ENCODE data around the gene MINDY4. TPM values are rescaled to one million over a fixed set of nuclear protein-coding genes. Genes with fewer than 3 reads are reported as not detected.

Gene MINDY4
- total and polyA plus RNA-seq, 2 donors (not counting 1 experiment from before 2014, with no cell fraction given): 0.12 to 1.1 TPM

- ChIA-PET POLR2A (no interaction called here), CTCF (no interaction called here)
- Histone ChIP-seq H3K4me3 (ENCODE audit: control extremely low read depth in 1 of 5, extremely low read depth in 1 of 5, insufficient read depth in 1 of 5, low read depth in 2 of 5, low read length in 4 of 5) (no peak overlapping the region), H3K9me3 (ENCODE audit: control extremely low read depth in 1 of 3, control insufficient read depth in 2 of 3, insufficient read depth in 1 of 3, low read length in 2 of 3) (no peaks in the 10 kb centered on the region), H3K9ac (ENCODE audit: low read length) (no peak overlapping the region), H2AFZ (ENCODE audit: insufficient read depth, low read depth, low read length, poor library complexity, severe bottlenecking) (no peak overlapping the region), H3K36me3 (replicated peaks in 1 of 2; ENCODE audit: control extremely low read depth in 1 of 2, control insufficient read depth in 1 of 2, extremely low read depth in 1 of 2, insufficient read depth in 2 of 2, low read length in 1 of 2) (no peaks in the 10 kb centered on the region), H3K27me3 (replicated peaks in 1 of 4; ENCODE audit: control extremely low read depth in 1 of 4, control insufficient read depth in 3 of 4, insufficient read depth in 4 of 4, low read length in 3 of 4) (no peaks in the 10 kb centered on the region), H4K20me1 (ENCODE audit: control insufficient read depth, insufficient read depth, low read length, poor library complexity, severe bottlenecking) (no peaks in the 10 kb centered on the region), H3K4me1 (ENCODE audit: control insufficient read depth in 2 of 2, insufficient read depth in 2 of 2, low read length in 2 of 2) (no peaks in the 10 kb centered on the region), H3K27ac (ENCODE audit: low read length in 2 of 2) (no peak overlapping the region), H3K79me2 (ENCODE audit: control insufficient read depth, insufficient read depth, low read length) (no peaks in the 10 kb centered on the region), H3K4me2 (replicated peaks; ENCODE audit: low read depth, low read length, poor library complexity, severe bottlenecking) (no peak overlapping the region)
- ATAC-seq (ENCODE audit: low read depth) (no peak), DNase-seq (no peak)
- Mint-ChIP-seq H3K9me3 (ENCODE audit: insufficient read depth) (no peaks in the 10 kb centered on the region), H3K4me1 (no peaks in the 10 kb centered on the region), H3K27ac (no peak overlapping the region), H3K4me3 (no peak overlapping the region), H3K27me3 (no peaks in the 10 kb centered on the region)
- WGBS (ENCODE audit: insufficient coverage): 93% methylated on average over 5 of the region's 6 CpGs
- intact Hi-C loops (cut with micrococcal nuclease): no loop called here
- TF ChIP-seq CTCF (IDR thresholded peaks at IDR 0.05) (no peak), EZH2 (IDR thresholded peaks at IDR 0.05; ENCODE audit: borderline replicate concordance, insufficient read depth, low read depth, low read length, poor library complexity, severe bottlenecking) (no peak)
Measured at GRCh38 chr7:30846378-30846777, 75.2 kb downstream of the MINDY4 start.

GRCh38 chr7:30848121-30848855, 77.1 kb downstream of the MINDY4 start:
- ATAC-seq (ENCODE audit: low read depth): no peak
- 75% methylated on average over 4 of the region's 7 CpGs for WGBS (ENCODE audit: insufficient coverage)
- H3K4me2 ChIP-seq (replicated peaks; ENCODE audit: low read depth, low read length, poor library complexity, severe bottlenecking): no peak overlapping the region
- POLR2A ChIA-PET: no interaction called here
- H3K9me3 ChIP-seq (ENCODE audit: control extremely low read depth in 1 of 3, control insufficient read depth in 2 of 3, insufficient read depth in 1 of 3, low read length in 2 of 3): no peaks in the 10 kb centered on the region
- no peaks in the 10 kb centered on the region for H3K79me2 ChIP-seq (ENCODE audit: control insufficient read depth, insufficient read depth, low read length)
- TF ChIP-seq EZH2 (IDR thresholded peaks at IDR 0.05; ENCODE audit: borderline replicate concordance, insufficient read depth, low read depth, low read length, poor library complexity, severe bottlenecking): no peak
- no peak for TF ChIP-seq CTCF (IDR thresholded peaks at IDR 0.05)
- H3K36me3 ChIP-seq (replicated peaks in 1 of 2; ENCODE audit: control extremely low read depth in 1 of 2, control insufficient read depth in 1 of 2, extremely low read depth in 1 of 2, insufficient read depth in 2 of 2, low read length in 1 of 2): no peaks in the 10 kb centered on the region
- CTCF ChIA-PET: no interaction called here
- H3K4me1 Mint-ChIP-seq: no peaks in the 10 kb centered on the region
- H3K27me3 ChIP-seq (replicated peaks in 1 of 4; ENCODE audit: control extremely low read depth in 1 of 4, control insufficient read depth in 3 of 4, insufficient read depth in 4 of 4, low read length in 3 of 4): no peaks in the 10 kb centered on the region
- H3K9me3 Mint-ChIP-seq (ENCODE audit: insufficient read depth): no peaks in the 10 kb centered on the region
- no peak overlapping the region for H3K27ac Mint-ChIP-seq
- no peak for DNase-seq
- no peak overlapping the region for H3K4me3 ChIP-seq (ENCODE audit: control extremely low read depth in 1 of 5, extremely low read depth in 1 of 5, insufficient read depth in 1 of 5, low read depth in 2 of 5, low read length in 4 of 5)
- no peaks in the 10 kb centered on the region for H4K20me1 ChIP-seq (ENCODE audit: control insufficient read depth, insufficient read depth, low read length, poor library complexity, severe bottlenecking)
- H3K4me1 ChIP-seq (ENCODE audit: control insufficient read depth in 2 of 2, insufficient read depth in 2 of 2, low read length in 2 of 2): no peaks in the 10 kb centered on the region
- intact Hi-C loops (cut with micrococcal nuclease): no loop called here
- H2AFZ ChIP-seq (ENCODE audit: insufficient read depth, low read depth, low read length, poor library complexity, severe bottlenecking): no peak overlapping the region
- H3K4me3 Mint-ChIP-seq: no peak overlapping the region
- no peak overlapping the region for H3K27ac ChIP-seq (ENCODE audit: low read length in 2 of 2)
- no peak overlapping the region for H3K9ac ChIP-seq (ENCODE audit: low read length)
- H3K27me3 Mint-ChIP-seq: no peaks in the 10 kb centered on the region
